ENCODE measurements around the gene KIF13A.
"Not testable (repeated sequence)": the region's sequence is repeated elsewhere in the genome, so short reads cannot be mapped to it uniquely, and the experiment has no call there.

The KIF13A gene

DNA sequence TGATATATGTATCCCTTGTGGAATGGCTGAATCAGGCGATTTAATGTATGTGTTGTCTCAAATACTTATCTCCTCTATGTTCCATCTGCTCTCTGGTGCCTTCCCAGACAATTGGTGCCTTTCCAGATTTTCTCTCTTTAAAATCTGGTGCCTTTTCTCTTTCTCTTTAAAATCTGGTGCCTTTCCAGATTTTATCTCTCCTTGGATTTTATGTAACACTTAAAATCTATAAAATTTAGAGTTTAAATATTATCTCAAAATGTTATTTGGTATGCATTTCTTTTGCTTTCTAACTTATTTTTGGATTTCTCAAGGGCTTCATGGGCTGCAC is 116.3 kb downstream of the KIF13A start:
- DNase-seq (ENCODE audit: low read depth, low spot score): no peak

GRCh38 chr6:17870300-17871188 is 116.9 kb downstream of the KIF13A start:
- DNase-seq (ENCODE audit: low read depth, low spot score): no peak

- DNase-seq (ENCODE audit: low read depth, low spot score): no peak
Observed at GRCh38 chr6:17869753-17870050, 117.7 kb downstream of the KIF13A start.

DNA sequence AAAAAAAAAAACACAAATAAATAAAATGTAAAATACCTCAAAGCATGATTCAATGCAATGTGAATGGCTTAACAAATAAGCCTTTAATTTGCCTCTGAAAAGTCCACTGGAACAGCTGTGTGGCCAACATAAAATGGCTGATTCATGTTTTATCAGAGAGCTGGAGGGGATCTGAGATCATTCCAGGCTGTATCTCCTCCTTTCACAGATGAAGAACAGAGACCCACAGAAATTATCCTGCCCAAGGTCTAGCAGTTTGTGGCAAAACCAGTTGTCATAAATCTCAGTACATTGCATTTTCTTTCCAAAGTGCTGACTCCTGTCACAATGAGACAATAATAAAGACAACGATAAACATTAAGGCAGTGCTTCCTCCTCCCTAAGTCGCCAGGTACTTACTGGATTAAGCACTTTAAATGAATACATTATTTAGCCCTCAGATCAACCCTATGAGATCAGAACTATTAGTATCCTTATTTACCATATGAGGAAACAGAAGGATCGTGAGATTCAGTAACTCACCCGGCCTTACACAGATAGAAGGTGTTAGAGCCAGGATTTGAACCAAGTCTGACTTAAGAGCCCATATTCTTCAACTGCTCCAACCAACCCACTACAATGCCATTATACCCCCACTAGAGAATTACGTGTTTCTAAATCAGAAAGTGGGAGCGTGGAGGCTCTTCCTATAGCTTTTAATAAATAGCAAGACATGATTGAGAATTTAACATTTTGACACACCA is 118.3 kb downstream of the KIF13A start:
- DNase-seq (ENCODE audit: low read depth, low spot score): no peak

- DNase-seq (ENCODE audit: low read depth, low spot score): no peak
Observed at GRCh38 chr6:17867880-17868279, 119.6 kb downstream of the KIF13A start.

- DNase-seq (ENCODE audit: low read depth, low spot score): no peak
Observed at GRCh38 chr6:17866876-17867444, 120.5 kb downstream of the KIF13A start.

DNA sequence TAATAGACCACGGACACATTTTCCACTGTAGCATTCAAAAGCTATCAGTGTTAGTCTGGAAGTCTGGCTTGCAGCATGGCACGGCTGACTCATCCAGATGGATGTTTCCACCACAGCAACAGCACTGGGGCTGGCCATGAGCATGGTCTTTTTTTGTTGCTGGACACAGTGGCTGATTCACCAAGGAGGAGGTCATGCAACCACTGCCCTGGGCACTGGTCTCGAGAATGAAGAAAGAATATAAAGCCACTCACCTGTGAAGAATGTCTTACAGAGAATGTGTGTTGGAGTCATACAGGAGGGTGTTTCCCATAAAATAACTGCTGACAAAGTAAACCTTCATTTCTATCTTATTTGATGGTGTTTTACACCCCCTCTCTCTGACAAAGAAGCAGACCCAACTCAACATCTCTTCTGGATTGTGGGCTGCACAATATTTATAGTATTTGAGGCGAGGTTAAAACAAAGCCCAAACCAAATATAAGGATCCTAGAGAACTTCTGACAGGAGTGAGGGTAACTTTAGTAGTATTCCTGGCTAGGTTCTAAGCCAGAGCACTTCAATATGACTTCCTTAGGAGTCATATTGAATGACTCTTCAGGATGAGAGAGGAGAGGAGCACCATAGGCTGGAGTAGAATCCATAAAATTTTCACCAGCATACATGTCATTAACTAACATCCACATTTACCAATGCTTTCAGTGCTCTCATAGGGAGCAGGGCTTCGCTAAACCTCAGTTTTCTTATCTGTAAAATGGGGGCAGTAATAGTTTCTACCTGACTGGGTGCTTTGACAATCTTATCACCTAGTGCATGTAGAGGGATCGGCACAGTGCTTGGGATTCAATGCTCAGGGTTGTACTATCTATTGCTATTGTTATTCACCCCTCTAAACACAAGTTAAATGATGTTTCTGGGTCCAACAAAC is 121.4 kb downstream of the KIF13A start:
- no peak for DNase-seq (ENCODE audit: low read depth, low spot score)

GRCh38 chr6:17865243-17865642 is 122.2 kb downstream of the KIF13A start:
- DNase-seq (ENCODE audit: low read depth, low spot score): no peak

DNA sequence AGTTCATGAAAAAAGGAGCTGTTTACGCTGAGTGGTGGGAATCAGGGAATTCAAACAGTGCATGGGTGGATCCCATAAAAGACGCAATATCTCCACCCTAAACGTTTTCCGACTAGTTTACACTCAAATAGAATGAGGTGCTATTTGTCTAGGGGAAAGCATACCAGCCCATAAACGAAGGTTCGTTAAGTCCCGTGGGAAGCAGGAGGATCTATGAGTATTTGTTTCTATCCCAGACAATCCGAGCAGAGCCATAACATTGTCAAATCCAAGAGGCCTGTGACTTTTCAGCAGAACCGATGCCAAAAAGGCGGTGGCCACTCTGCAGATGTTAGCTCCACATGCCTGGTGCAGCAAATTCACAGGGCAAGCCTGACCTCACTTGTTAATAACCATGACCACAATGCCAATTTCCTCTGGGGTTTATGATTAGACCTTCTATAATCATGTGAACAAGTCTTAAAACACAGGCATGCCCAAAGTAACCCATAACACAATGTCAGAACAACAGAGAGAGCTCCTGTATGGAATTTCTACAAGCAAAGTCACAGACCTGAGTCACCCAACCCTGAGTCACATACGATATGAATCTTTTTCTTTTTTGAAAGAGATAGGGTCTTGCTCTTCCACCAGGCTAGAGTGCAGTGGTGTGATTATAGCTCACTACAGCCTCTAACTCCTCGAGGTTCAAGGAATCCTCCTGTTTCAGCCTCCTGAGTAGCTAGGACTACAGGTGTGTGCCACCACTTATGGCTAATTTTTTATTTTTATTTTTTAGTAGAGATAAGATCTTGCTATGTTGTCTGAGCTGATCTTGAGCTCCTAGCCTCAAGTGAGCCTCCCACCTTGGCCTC is 123.3 kb downstream of the KIF13A start:
- no peak for DNase-seq (ENCODE audit: low read depth, low spot score)

GRCh38 chr6:17861361-17861760 is 126.1 kb downstream of the KIF13A start:
- no peak for DNase-seq (ENCODE audit: low read depth, low spot score)

DNA sequence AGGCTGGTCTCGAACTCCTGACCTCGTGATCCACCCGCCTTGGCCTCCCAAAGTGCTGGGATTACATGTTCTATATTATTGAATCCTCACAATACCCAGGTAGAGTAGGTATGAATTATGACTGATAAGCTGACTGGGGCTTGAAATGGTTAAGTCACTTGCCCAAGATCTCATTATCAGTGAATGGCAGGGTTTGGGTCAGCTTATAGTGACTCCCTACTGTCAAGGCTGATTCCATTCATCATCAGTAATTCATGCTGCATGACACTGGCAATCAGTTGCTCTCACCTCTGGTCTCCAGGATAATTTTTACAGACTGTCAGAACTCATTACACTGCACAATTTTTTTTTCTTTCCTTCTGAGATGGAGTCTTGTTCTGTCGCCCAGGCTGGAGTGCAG is 127.6 kb downstream of the KIF13A start:
- DNase-seq (ENCODE audit: low read depth, low spot score): no peak

DNA sequence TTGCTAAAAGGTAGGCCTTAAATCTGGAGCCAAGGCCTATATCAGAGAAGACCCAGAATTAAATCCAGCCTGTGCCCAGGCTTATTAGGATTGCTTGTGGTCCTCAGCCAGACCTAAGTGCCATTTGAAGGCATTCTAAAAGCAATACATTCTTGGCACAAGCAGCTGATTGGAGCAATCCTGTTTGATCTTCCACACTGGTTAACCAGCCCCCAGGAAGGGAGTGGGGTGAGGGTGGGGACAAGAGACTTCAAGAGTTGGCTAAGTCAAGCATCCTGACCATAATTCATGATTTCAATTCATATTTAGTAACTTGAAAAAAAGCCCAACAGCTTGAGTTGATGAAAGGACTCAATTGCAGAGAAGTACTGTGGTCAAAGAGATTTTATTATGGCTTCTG is 128.9 kb downstream of the KIF13A start:
- DNase-seq (ENCODE audit: low read depth, low spot score): no peak

DNA sequence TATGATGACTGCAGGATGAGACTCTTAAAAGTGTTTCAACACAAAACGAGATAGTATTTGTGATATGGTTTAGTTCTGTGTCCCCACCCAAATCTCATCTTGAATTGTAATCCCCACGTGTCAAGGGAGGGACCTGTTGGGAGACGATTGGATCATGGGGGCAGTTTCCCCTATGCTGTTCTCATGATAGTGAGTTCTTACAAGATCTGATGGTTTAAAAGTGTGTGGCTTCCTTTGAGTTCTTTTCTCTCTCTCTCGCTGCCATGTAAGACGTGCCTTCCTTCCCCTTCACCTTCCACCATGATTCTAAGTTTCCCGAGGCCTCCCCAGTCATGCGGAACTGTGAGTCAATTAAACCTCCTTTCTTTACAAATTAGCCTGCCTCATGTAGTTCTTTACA is 130.2 kb downstream of the KIF13A start:
- DNase-seq (ENCODE audit: low read depth, low spot score): not testable (repeated sequence)

GRCh38 chr6:17856306-17856705 is 131.1 kb downstream of the KIF13A start:
- DNase-seq (ENCODE audit: low read depth, low spot score): no peak

GRCh38 chr6:17855381-17855780 is 132.1 kb downstream of the KIF13A start:
- DNase-seq (ENCODE audit: low read depth, low spot score): no peak

GRCh38 chr6:17853533-17853932 is 133.9 kb downstream of the KIF13A start:
- DNase-seq (ENCODE audit: low read depth, low spot score): no peak

GRCh38 chr6:17851720-17852161 is 135.7 kb downstream of the KIF13A start:
- no peak for DNase-seq (ENCODE audit: low read depth, low spot score)

- no peak for DNase-seq (ENCODE audit: low read depth, low spot score)
Observed at GRCh38 chr6:17851001-17851719, 136.3 kb downstream of the KIF13A start.

- DNase-seq (ENCODE audit: low read depth, low spot score): no peak
Observed at GRCh38 chr6:17850281-17850680, 137.2 kb downstream of the KIF13A start.

GRCh38 chr6:17847203-17847760 is 140.2 kb downstream of the KIF13A start:
- DNase-seq (ENCODE audit: low read depth, low spot score): no peak
